ENCODE data around the gene DCAF17.

DNA sequence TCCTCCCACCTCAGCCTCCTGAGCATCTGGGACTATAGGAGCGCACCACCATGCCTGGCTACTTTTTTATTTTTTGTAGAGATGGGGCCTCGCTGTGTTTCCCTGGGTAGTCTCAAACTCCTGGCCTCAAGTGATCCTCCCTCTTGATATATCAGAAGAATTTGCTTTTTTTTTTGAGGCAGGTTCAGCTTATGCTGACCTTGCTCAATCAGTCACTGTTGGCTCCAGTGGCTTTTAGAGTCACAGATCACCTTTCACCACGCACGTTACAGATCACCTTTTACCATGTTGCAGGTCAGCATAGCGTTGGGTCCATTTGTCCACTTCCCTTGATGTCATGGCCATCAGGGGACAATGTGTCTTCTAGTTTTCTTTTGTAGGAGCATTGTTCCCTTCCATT is 36.1 kb downstream of the DCAF17 start:
- TF ChIP-seq, protein P1, sequence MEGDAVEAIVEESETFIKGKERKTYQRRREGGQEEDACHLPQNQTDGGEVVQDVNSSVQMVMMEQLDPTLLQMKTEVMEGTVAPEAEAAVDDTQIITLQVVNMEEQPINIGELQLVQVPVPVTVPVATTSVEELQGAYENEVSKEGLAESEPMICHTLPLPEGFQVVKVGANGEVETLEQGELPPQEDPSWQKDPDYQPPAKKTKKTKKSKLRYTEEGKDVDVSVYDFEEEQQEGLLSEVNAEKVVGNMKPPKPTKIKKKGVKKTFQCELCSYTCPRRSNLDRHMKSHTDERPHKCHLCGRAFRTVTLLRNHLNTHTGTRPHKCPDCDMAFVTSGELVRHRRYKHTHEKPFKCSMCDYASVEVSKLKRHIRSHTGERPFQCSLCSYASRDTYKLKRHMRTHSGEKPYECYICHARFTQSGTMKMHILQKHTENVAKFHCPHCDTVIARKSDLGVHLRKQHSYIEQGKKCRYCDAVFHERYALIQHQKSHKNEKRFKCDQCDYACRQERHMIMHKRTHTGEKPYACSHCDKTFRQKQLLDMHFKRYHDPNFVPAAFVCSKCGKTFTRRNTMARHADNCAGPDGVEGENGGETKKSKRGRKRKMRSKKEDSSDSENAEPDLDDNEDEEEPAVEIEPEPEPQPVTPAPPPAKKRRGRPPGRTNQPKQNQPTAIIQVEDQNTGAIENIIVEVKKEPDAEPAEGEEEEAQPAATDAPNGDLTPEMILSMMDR (IDR thresholded peaks at IDR 0.05) = no peak
- no peak for TF ChIP-seq POLR2A (IDR thresholded peaks at IDR 0.05)
- no peak for TF ChIP-seq EP300 (IDR thresholded peaks at IDR 0.05)
- no peak for TF ChIP-seq POLR2AphosphoS5 (IDR thresholded peaks at IDR 0.05)

All from sigmoid colon (tissue), 4 donors.